GM12873 (cell line): ENCODE data around the gene CERS1.

Source experiments
- CTCF ChIP-seq: IDR thresholded peaks from 2 replicates; pipeline ENCODE4 v1.5.1; 2012; ENCODE audit warnings: low read depth, mild to moderate bottlenecking, moderate library complexity, low read length, control low read depth; ENCODE audit not compliant: insufficient read depth; ENCODE audit errors: missing control alignments

Gene CERS1

DNA sequence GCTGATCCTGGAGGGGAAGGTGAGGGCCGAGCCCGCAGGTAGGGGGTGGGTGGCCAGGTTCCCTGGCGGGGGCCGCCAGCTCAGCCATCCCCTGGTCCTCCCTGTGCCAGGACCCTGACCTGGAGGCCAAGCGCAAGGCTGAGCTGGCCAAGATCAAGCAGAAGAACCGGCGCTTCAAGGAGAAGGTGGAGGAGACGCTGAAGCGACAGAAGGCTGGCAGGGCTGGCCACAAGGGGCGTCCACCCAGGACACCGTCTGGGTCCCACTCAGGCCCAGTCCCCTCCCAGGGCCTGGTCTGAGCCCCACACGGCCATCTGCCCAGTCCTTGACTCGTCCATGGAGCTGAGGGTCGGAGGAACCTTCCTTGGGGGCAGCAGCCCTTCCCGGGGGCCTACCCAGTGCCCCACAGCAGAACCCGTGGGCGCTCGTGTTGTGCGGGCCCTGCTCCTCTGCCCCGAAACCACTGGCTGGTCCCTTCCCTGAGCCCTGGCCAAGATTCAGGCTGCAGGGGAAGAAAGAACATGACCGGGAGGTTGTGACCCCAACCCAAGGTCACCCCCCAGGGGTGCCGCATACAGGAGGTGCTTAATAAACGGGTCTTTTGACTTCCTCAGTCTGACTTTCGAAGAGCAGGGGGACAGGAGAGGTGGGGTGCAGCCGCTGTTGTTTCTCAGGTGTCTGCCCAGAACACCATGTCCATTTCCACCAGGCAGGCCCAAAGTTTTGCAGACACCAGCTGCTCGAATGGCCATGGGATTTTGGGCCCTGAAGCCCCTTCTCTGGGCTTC lies 32.3 kb upstream of the CERS1 start:
- TF ChIP-seq CTCF = no peak

DNA sequence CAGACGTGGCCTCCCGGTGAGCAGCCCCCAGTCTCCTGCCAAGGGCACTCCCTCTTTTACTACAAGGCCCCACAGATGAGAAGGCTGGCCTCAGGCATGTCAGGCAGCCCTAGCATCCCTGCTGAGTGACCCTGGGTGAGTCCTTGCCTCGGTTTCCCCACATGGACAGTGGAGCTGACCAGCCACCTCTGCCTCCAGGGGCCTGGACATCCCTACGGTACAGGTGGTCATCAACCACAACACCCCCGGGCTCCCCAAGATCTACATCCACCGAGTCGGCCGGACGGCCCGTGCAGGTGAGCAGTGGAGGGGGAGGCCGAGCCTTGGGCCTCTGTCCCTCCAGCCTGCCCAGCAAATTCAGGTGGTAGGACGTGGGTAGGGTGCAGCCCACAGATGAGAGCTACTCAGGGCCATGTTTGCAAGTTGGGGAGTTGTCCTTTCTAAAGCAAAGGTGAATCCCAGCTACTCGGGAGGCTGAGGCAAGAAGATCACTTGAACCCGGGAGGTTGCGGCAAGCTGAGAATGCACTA lies 28.8 kb upstream of the CERS1 start:
- no peak for TF ChIP-seq CTCF

DNA sequence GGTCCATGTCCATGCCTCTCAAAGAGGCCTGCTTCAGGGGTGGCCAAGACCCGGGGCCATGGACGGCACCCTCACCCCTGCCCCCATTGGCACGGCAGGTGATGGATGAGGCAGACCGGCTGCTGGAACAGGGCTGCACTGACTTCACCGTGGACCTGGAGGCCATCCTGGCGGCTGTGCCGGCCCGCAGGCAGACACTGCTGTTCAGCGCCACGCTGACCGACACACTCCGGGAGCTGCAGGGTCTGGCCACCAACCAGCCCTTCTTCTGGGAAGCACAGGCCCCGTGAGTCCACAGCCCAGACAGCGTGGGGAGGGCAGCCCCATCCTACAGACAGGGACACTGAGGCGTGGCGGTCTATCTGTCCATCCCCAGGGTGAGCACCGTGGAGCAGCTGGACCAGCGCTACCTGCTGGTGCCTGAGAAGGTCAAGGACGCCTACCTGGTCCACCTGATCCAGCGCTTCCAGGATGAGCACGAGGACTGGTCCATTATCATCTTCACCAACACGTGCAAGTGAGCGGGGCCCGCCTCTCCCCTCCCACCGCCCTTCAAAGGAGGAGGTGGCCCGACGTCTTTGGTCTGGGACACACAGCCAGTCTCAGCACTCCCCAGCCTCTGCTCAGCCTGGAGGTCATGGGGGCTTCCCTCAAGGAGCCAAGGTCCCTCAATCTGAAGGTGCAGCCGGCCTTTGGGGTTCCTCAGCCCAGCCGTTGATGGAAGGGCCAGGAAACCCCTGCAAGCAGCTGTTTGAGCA lies 26.4 kb upstream of the CERS1 start:
- TF ChIP-seq CTCF = no peak

- no peak for TF ChIP-seq CTCF
Observed at GRCh38 chr19:18921593-18921992, 25.6 kb upstream of the CERS1 start.

DNA sequence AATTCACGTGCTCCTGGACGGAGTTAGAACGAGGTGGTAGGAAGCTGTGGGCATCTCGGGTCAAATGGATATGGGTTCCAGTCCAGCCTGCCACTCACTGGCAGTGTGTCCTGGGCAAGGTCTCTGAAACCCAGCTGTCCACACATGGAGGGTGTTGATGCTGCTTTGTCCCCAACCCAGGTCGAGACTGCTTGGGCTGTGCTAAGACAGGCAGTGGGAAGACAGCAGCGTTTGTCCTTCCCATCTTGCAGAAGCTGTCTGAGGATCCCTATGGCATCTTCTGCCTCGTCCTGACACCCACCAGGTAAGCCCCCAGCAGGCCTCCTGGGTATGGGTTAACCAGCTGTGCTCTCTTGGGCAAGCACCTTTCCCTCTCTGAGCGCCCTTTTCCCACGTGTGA lies 24.4 kb upstream of the CERS1 start:
- TF ChIP-seq CTCF = no peak

DNA sequence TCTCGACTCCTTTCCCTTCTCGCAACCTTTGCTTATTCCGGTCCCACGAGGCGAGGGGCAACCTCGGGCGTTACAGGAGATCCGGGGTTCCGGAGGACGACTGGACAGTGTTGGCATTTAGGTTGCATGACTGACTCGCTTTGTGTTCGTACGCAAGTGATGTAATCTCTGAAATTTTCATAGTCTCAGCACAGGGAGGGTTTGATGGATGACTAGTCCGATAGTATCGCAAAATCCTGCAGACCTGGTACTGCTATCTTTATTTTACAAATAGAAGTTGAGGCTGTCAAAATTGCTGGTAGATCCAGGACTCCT lies 23.9 kb upstream of the CERS1 start:
- TF ChIP-seq CTCF = no peak

DNA sequence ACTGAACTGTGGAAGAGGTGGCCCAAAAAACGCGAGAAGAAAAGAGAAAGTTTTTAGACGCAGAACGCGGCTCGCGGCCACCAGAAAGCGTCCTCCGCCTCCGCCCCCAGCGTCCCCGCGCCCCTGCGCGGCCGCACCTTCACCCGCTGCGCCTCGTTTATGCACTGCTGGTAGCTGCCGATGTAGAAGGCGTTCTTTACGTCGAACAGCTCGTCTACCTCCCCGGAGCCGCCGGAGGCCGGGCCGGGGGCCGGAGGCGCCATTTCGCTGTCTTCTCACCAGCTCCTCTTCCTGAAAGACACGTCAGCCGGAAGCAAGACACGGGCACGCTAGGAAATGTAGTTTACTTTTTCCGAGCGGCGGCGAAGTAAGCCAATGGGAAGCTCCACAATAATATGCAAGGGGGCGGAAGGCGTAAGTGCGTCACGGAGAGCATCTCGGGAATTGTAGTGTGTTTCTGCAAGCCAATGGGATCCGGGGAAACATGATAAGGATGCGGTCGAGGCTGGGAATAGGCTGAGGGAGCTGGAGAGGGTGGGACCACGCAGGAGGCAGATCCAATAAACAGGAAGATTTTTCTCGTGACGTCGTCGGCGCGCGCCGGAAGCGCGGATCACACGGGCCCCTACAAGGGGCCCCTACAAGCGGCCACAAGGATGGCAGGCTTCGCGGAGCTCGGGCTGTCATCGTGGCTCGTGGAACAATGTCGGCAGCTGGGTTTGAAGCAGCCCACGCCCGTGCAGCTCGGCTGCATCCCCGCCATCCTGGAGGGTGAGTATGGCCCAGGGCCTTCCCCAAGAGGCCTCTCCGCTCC lies 23.3 kb upstream of the CERS1 start, which contains the start of the genes COPE and DDX49:
Gene COPE, minus strand, starts transcription at position 302 of the 814 bp plus-strand sequence. Its CDS starts 39 bp downstream, at position 263.
Gene DDX49, plus strand, starts transcription at position 630 of the 814 bp plus-strand sequence. Its CDS starts 27 bp downstream, at position 657.
- no peak for TF ChIP-seq CTCF
